Hepatocyte (in vitro differentiated cells): ENCODE measurements around the gene UGT1A1. TPM values are rescaled to one million over a fixed set of nuclear protein-coding genes. Genes with fewer than 3 reads are reported as not detected.

Source experiments
- DNase-seq: peaks from one replicate; pipeline ENCODE4 v3.0.0-alpha.2; 2016; ENCODE audit warnings: low spot score
- H2AFZ ChIP-seq: fragments of 200-600 bp; sonication (generic); 2 replicates; pipeline ENCODE4 v1.6.0; 2016; ENCODE audit warnings: antibody characterized with exemption, mild to moderate bottlenecking
- H3K27ac ChIP-seq: fragments of 200-600 bp; sonication (generic); 2 replicates; pipeline ENCODE4 v1.5.1; 2016; ENCODE audit warnings: mild to moderate bottlenecking
- H3K27me3 ChIP-seq: fragments of 200-600 bp; sonication (generic); 2 replicates; pipeline ENCODE4 v1.6.1; 2016
- H3K36me3 ChIP-seq: fragments of 200-600 bp; sonication (generic); replicated peaks from 2 replicates; pipeline ENCODE4 v1.5.1; 2016; ENCODE audit warnings: low read depth; ENCODE audit not compliant: insufficient read depth
- H3K4me1 ChIP-seq: fragments of 200-600 bp; sonication (generic); 2 replicates; pipeline ENCODE4 v1.5.1; 2016; ENCODE audit warnings: mild to moderate bottlenecking, moderate library complexity; ENCODE audit not compliant: insufficient read depth
- H3K4me2 ChIP-seq: fragments of 200-600 bp; sonication (generic); 2 replicates; pipeline ENCODE4 v1.6.0; 2016
- H3K4me3 ChIP-seq: fragments of 200-600 bp; sonication (generic); 2 replicates; pipeline ENCODE4 v1.5.1; 2016; ENCODE audit warnings: mild to moderate bottlenecking
- H3K79me2 ChIP-seq: fragments of 200-600 bp; sonication (generic); 2 replicates; pipeline ENCODE4 v1.6.0; 2017; ENCODE audit warnings: mild to moderate bottlenecking
- H3K9me2 ChIP-seq: fragments of 200-600 bp; sonication (generic); replicated peaks from 2 replicates; pipeline ENCODE4 v1.6.0; 2017; ENCODE audit warnings: mild to moderate bottlenecking; ENCODE audit not compliant: insufficient read depth
- H3K9me3 ChIP-seq: fragments of 200-600 bp; sonication (generic); 2 replicates; pipeline ENCODE4 v1.5.1; 2016; ENCODE audit warnings: low read depth, mild to moderate bottlenecking
- H4K20me1 ChIP-seq: fragments of 200-600 bp; sonication (generic); 2 replicates; pipeline ENCODE4 v1.6.0; 2016; ENCODE audit warnings: mild to moderate bottlenecking; ENCODE audit not compliant: insufficient read depth, poor library complexity, severe bottlenecking
- CTCF ChIP-seq: fragments of 200-600 bp; sonication (generic); IDR thresholded peaks from 2 replicates; pipeline ENCODE4 v1.5.1; 2016; ENCODE audit warnings: antibody characterized with exemption, mild to moderate bottlenecking; ENCODE audit not compliant: poor library complexity
- EZH2 ChIP-seq: fragments of 200-600 bp; sonication (generic); IDR thresholded peaks from 2 replicates; pipeline ENCODE4 v1.6.1; 2016; ENCODE audit warnings: antibody characterized with exemption, mild to moderate bottlenecking, borderline replicate concordance
- EZH2phosphoT487 ChIP-seq: fragments of 200-600 bp; sonication (generic); IDR thresholded peaks from one replicate; pipeline ENCODE4 v1.6.1; 2018; ENCODE audit warnings: antibody characterized with exemption, mild to moderate bottlenecking, low read depth, moderate library complexity; ENCODE audit not compliant: unreplicated experiment, severe bottlenecking
- WGBS: methylation state at CpG from one replicate; pipeline ENCODE4 v1.1.6; 2016; ENCODE audit warnings: low lambda C conversion rate; ENCODE audit errors: missing lambda C conversion rate; 5-methylcytosine and 5-hydroxymethylcytosine counted together
- polyA plus RNA-seq: library from polyadenylated mRNA; unstranded; fragments of >200 nt; fragmentation: Nextera tagmentation; extraction: Ambion mirVana; gene quantifications from 2 replicates; pipeline ENCODE4 v1.2.1, GENCODE V29; 2016
- total RNA-seq: library from RNA; depleted of rRNA; stranded (reverse); fragments of >200 nt; gene quantifications from 2 replicates; pipeline ENCODE4 v1.2.3, GENCODE V29; 2014

The UGT1A1 gene
- total and polyA plus RNA-seq, 2 experiments from 2014 or later = 0.53 to 0.91 TPM

GRCh38 chr2:233754872-233755611 lies 5.0 kb upstream of the UGT1A1 start:
- no peak overlapping the region for H3K4me3 ChIP-seq
- no peaks in the 10 kb centered on the region for H4K20me1 ChIP-seq
- no peaks in the 10 kb centered on the region for H3K79me2 ChIP-seq
- no peaks in the 10 kb centered on the region for H3K9me3 ChIP-seq
- no peak overlapping the region for H3K4me2 ChIP-seq
- no peak overlapping the region for H3K27ac ChIP-seq
- 96% methylated on average over 38 of the region's 44 CpGs for WGBS
- no peaks in the 10 kb centered on the region for H3K9me2 ChIP-seq
- H2AFZ ChIP-seq = no peak overlapping the region
- TF ChIP-seq EZH2 = no peak
- TF ChIP-seq EZH2phosphoT487 = no peak
- no peak for TF ChIP-seq CTCF
- H3K36me3 ChIP-seq = no peaks in the 10 kb centered on the region
- H3K27me3 ChIP-seq = no peaks in the 10 kb centered on the region
- H3K4me1 ChIP-seq = peaks cover 11% of the 10 kb centered on the region
- no peak for DNase-seq

GRCh38 chr2:233756429-233757081 lies 3.5 kb upstream of the UGT1A1 start:
- no peaks in the 10 kb centered on the region for H3K79me2 ChIP-seq
- no peak for TF ChIP-seq EZH2
- TF ChIP-seq CTCF = no peak
- no peak for TF ChIP-seq EZH2phosphoT487
- H3K4me2 ChIP-seq = no peak overlapping the region
- H3K36me3 ChIP-seq = no peaks in the 10 kb centered on the region
- H3K27me3 ChIP-seq = no peaks in the 10 kb centered on the region
- no peak overlapping the region for H3K4me3 ChIP-seq
- no peaks in the 10 kb centered on the region for H3K9me2 ChIP-seq
- no peaks in the 10 kb centered on the region for H3K9me3 ChIP-seq
- H3K27ac ChIP-seq = peak overlapping the region; percentile 50
- WGBS = 67% methylated on average over 7 of the region's 7 CpGs
- H4K20me1 ChIP-seq = no peaks in the 10 kb centered on the region
- H3K4me1 ChIP-seq = peaks cover 11% of the 10 kb centered on the region
- no peak overlapping the region for H2AFZ ChIP-seq
- peak; percentile 58 for DNase-seq

- Histone ChIP-seq H3K9me3 (no peaks in the 10 kb centered on the region), H3K79me2 (no peaks in the 10 kb centered on the region), H4K20me1 (no peaks in the 10 kb centered on the region), H3K27ac (peak overlapping the region; percentile 74), H3K4me1 (peaks cover 11% of the 10 kb centered on the region), H3K4me3 (no peak overlapping the region), H3K36me3 (no peaks in the 10 kb centered on the region), H2AFZ (no peak overlapping the region), H3K9me2 (no peaks in the 10 kb centered on the region), H3K4me2 (no peak overlapping the region), H3K27me3 (no peaks in the 10 kb centered on the region)
- no peak for DNase-seq
- TF ChIP-seq EZH2 = no peak
- TF ChIP-seq CTCF = no peak
- TF ChIP-seq EZH2phosphoT487 = no peak
Observed at GRCh38 chr2:233758141-233758540, 1.9 kb upstream of the UGT1A1 start.
